DOHH2 (cell line): ENCODE measurements around the gene PTGS2.

Source experiments
- H3F3A ChIP-seq: fragments of 200-600 bp; sonication (generic), shearing (Covaris generic); 2 replicates; pipeline ENCODE4 v1.6.0; 2016; ENCODE audit warnings: antibody characterized with exemption, mild to moderate bottlenecking; ENCODE audit not compliant: control insufficient read depth, insufficient read depth
- H3K27ac ChIP-seq: fragments of 200-600 bp; sonication (generic); 2 replicates; pipeline ENCODE4 v1.5.1; 2014; ENCODE audit warnings: low read depth, mild to moderate bottlenecking, low read length, moderate library complexity
- H3K27me3 ChIP-seq: fragments of 200-600 bp; sonication (generic); 2 replicates; pipeline ENCODE4 v1.6.1; 2014; ENCODE audit warnings: mild to moderate bottlenecking, low read length, mixed read lengths; ENCODE audit not compliant: control insufficient read depth
- H3K36me3 ChIP-seq: fragments of 200-600 bp; sonication (generic); 2 replicates; pipeline ENCODE4 v1.6.1; 2014; ENCODE audit warnings: mild to moderate bottlenecking, low read length, moderate library complexity, mixed read lengths; ENCODE audit not compliant: control insufficient read depth
- H3K4me1 ChIP-seq: fragments of 200-600 bp; sonication (generic); 2 replicates; pipeline ENCODE4 v1.6.1; 2014; ENCODE audit warnings: mild to moderate bottlenecking, low read length, mixed read lengths; ENCODE audit not compliant: control insufficient read depth
- H3K4me2 ChIP-seq: fragments of 200-600 bp; sonication (generic); 2 replicates; pipeline ENCODE4 v1.6.0; 2014; ENCODE audit warnings: mild to moderate bottlenecking, low read length, moderate library complexity
- H3K4me3 ChIP-seq: fragments of 200-600 bp; sonication (generic); 2 replicates; pipeline ENCODE4 v1.5.1; 2014; ENCODE audit warnings: mild to moderate bottlenecking, low read length, mixed read lengths
- H3K79me2 ChIP-seq: fragments of 200-600 bp; sonication (generic); 2 replicates; pipeline ENCODE4 v1.6.1; 2014; ENCODE audit warnings: mild to moderate bottlenecking, low read length, mixed read lengths; ENCODE audit not compliant: control insufficient read depth
- H3K9me2 ChIP-seq: fragments of 200-600 bp; sonication (generic); replicated peaks from 2 replicates; pipeline ENCODE4 v1.6.1; 2014; ENCODE audit warnings: mild to moderate bottlenecking, low read length, mixed read lengths; ENCODE audit not compliant: control insufficient read depth
- H3K9me3 ChIP-seq: fragments of 200-600 bp; sonication (generic); 2 replicates; pipeline ENCODE4 v1.6.1; 2014; ENCODE audit warnings: antibody characterized with exemption, low read length, mixed read lengths; ENCODE audit not compliant: control insufficient read depth, insufficient read depth
- H4K20me1 ChIP-seq: fragments of 200-600 bp; sonication (generic); 2 replicates; pipeline ENCODE4 v1.6.0; 2014; ENCODE audit warnings: low read depth, mild to moderate bottlenecking, antibody characterized with exemption, low read length, moderate library complexity; ENCODE audit not compliant: control insufficient read depth, insufficient read depth
- CTCF ChIP-seq: fragments of 200-600 bp; sonication (generic); IDR thresholded peaks from one replicate; pipeline ENCODE4 v1.5.1; 2014; ENCODE audit warnings: antibody characterized with exemption, mild to moderate bottlenecking, low read depth, low read length; ENCODE audit not compliant: poor library complexity, severe bottlenecking
- EZH2phosphoT487 ChIP-seq: fragments of 200-600 bp; sonication (generic); IDR thresholded peaks from 2 replicates; pipeline ENCODE4 v1.6.1; 2017; ENCODE audit warnings: borderline replicate concordance, mild to moderate bottlenecking, antibody characterized with exemption, low read length, moderate library complexity, mixed read lengths

Gene PTGS2

DNA sequence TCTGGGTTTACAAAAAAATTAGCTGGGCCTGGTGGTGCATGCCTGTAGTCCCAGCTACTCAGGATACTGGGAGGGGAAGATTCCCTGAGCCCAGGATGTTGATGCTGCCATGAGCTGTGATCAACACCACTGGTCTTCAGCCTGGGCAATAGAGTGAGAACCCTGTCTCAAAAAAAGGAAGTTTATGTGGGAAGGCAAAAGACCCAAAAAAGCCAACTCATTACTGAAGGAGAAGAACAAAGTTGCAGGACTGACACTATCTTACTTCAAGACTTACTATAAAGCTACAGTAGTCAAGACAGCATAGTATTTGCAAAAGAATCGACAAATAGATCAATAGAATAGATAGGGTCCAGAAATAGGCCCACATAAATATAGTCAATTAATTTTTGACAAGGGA, 9.2 kb upstream of the PTGS2 start:
- no peaks in the 10 kb centered on the region for H3K79me2 ChIP-seq
- no peak overlapping the region for H3K4me2 ChIP-seq
- no peaks in the 10 kb centered on the region for H3F3A ChIP-seq
- H3K9me3 ChIP-seq: no peaks in the 10 kb centered on the region
- no peak for TF ChIP-seq CTCF
- no peak for TF ChIP-seq EZH2phosphoT487
- H3K9me2 ChIP-seq: no peaks in the 10 kb centered on the region
- no peaks in the 10 kb centered on the region for H3K4me1 ChIP-seq
- no peaks in the 10 kb centered on the region for H3K27me3 ChIP-seq
- H3K36me3 ChIP-seq: no peaks in the 10 kb centered on the region
- H3K4me3 ChIP-seq: no peak overlapping the region
- no peaks in the 10 kb centered on the region for H4K20me1 ChIP-seq
- no peak overlapping the region for H3K27ac ChIP-seq

- no peaks in the 10 kb centered on the region for H3K9me2 ChIP-seq
- H3K4me2 ChIP-seq: no peak overlapping the region
- no peaks in the 10 kb centered on the region for H4K20me1 ChIP-seq
- no peaks in the 10 kb centered on the region for H3K4me1 ChIP-seq
- no peaks in the 10 kb centered on the region for H3F3A ChIP-seq
- no peaks in the 10 kb centered on the region for H3K79me2 ChIP-seq
- TF ChIP-seq CTCF: no peak
- no peak for TF ChIP-seq EZH2phosphoT487
- no peak overlapping the region for H3K4me3 ChIP-seq
- H3K27me3 ChIP-seq: no peaks in the 10 kb centered on the region
- no peaks in the 10 kb centered on the region for H3K9me3 ChIP-seq
- H3K36me3 ChIP-seq: no peaks in the 10 kb centered on the region
- no peak overlapping the region for H3K27ac ChIP-seq
These were observed 3.6 kb upstream of the PTGS2 start for GRCh38 chr1:186683652-186684410.

DNA sequence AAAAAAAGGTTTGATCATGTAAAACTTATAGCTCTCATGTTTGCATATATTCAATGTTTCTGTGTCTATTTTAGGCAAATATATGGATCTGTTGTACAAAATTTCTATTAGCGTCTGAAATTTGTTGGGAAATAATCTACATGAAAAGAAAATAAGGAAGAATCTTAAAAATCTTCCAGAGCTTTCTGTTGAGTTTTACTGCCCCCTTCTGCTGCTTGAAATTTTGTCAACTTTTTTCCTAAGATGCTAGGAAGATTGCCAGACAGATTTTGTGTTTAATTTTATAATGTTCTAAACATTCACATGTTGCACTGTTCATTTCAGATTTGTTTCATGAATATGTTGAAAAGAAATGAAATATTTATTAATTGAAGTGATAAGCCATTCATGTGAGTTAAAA, 2.5 kb upstream of the PTGS2 start:
- H3K4me3 ChIP-seq: no peak overlapping the region

More for the DNA sequence above, 2.5 kb upstream of the PTGS2 start:
- Histone ChIP-seq H3K4me1 (no peaks in the 10 kb centered on the region), H4K20me1 (no peaks in the 10 kb centered on the region), H3K27me3 (no peaks in the 10 kb centered on the region), H3K4me2 (no peak overlapping the region), H3K79me2 (no peaks in the 10 kb centered on the region), H3K27ac (no peak overlapping the region), H3K9me2 (no peaks in the 10 kb centered on the region), H3F3A (no peaks in the 10 kb centered on the region), H3K9me3 (no peaks in the 10 kb centered on the region), H3K36me3 (no peaks in the 10 kb centered on the region)
- TF ChIP-seq EZH2phosphoT487: no peak
- no peak for TF ChIP-seq CTCF
